K562 (cell line): ENCODE measurements around the gene TADA2A. TPM values are rescaled to one million over a fixed set of nuclear protein-coding genes. Genes with fewer than 3 reads are reported as not detected.

Experiments used
- AFF4 ChIP-seq: sonication (generic); formaldehyde crosslinking; IDR thresholded peaks from 2 replicates; pipeline ENCODE4 v1.8.0; 2023; ENCODE audit warnings: mild to moderate bottlenecking, missing genetic modification reagents
- ATF2 ChIP-seq: sonication (generic); formaldehyde crosslinking; IDR thresholded peaks from 2 replicates; pipeline ENCODE4 v1.8.1; 2022; ENCODE audit warnings: missing genetic modification reagents
- CCAR2 ChIP-seq: fragments of 200-400 bp; formaldehyde crosslinking; IDR thresholded peaks from 2 replicates; pipeline ENCODE4 v1.6.1; 2017; ENCODE audit warnings: mild to moderate bottlenecking, low read depth, low read length
- CHD4 ChIP-seq: fragments of 200-600 bp; sonication (generic); IDR thresholded peaks from 3 replicates; pipeline ENCODE4 v1.6.1; 2012; ENCODE audit warnings: low read depth, mild to moderate bottlenecking, mixed read lengths, low read length, inconsistent platforms; ENCODE audit not compliant: insufficient read depth, insufficient replicate concordance, poor library complexity, severe bottlenecking
- FOXJ3 ChIP-seq: sonication (generic); formaldehyde crosslinking; IDR thresholded peaks from 2 replicates; pipeline ENCODE4 v1.4.0; 2020; ENCODE audit warnings: mild to moderate bottlenecking, missing genetic modification reagents
- FOXP4 ChIP-seq: sonication (generic); formaldehyde crosslinking; IDR thresholded peaks from 2 replicates; pipeline ENCODE4 v1.8.0; 2022; ENCODE audit warnings: mild to moderate bottlenecking, missing genetic modification reagents, borderline replicate concordance
- GTF2E2 ChIP-seq: fragments of 200-800 bp; sonication (Bioruptor generic); IDR thresholded peaks from 2 replicates; pipeline ENCODE4 v1.6.1; 2016; ENCODE audit warnings: missing genetic modification characterization, missing compliant biosample characterization
- HEY1 ChIP-seq: fragments of 250-450 bp; sonication (Bioruptor Pico); IDR thresholded peaks from 2 replicates; pipeline ENCODE4 v1.5.0; 2020; ENCODE audit warnings: mild to moderate bottlenecking, moderate library complexity, borderline replicate concordance
- KDM2B ChIP-seq: fragments of 250-450 bp; sonication (Bioruptor Pico); IDR thresholded peaks from 2 replicates; pipeline ENCODE4 v1.8.0; 2021; ENCODE audit warnings: mild to moderate bottlenecking, moderate library complexity
- MTA1 ChIP-seq: fragments of 450-650 bp; IDR thresholded peaks from 2 replicates; pipeline ENCODE4 v1.6.1; 2017; ENCODE audit warnings: borderline replicate concordance
- MYNN ChIP-seq, 2 experiments: sonication (generic); formaldehyde crosslinking in 1 of 2; IDR thresholded peaks; 2 replicates each; pipeline versions ENCODE4 v1.5.0 to v1.6.1; 2016 to 2020; ENCODE audit warnings: antibody characterized with exemption in 1 of 2, missing genetic modification reagents in 1 of 2
- PHF8 ChIP-seq: fragments of 200-600 bp; sonication (generic); IDR thresholded peaks from 2 replicates; pipeline ENCODE4 v1.6.1; 2012; ENCODE audit warnings: mixed run types, mild to moderate bottlenecking, inconsistent platforms, low read length, moderate library complexity, borderline replicate concordance
- SNRNP70 ChIP-seq: fragments of 200-400 bp; formaldehyde crosslinking; optimal IDR thresholded peaks from 2 replicates; pipeline ENCODE3; 2017; ENCODE audit warnings: low read depth, low read length
- ZFPM2 ChIP-seq: fragments of 250-450 bp; sonication (Bioruptor Pico); IDR thresholded peaks from 2 replicates; pipeline ENCODE4 v1.5.1; 2022; ENCODE audit warnings: mild to moderate bottlenecking
- polyA plus RNA-seq, 8 experiments: library from polyadenylated mRNA; depleted of rRNA in 4 of 8; stranded (reverse) in 5 of 8; unstranded in 3 of 8; fragments of >200 nt; fragmentation: Nextera tagmentation in 2 of 8; fragmentation: Illumina TruSeq in 1 of 8; extraction: Ambion mirVana in 2 of 8; extraction: Trizol in 1 of 8; gene quantifications; 2 replicates each; pipeline versions ENCODE4 v1.2.1 to v1.2.3, GENCODE V29; 2011 to 2014; ENCODE audit warnings: inconsistent platforms in 1 of 8, missing spikeins in 1 of 8
- total RNA-seq, 7 experiments: library from RNA; depleted of rRNA in 6 of 7; stranded (reverse); fragments of >200 nt in 6 of 7; fragmentation: Illumina TruSeq in 2 of 7; extraction: Trizol in 2 of 7; gene quantifications; 2 replicates each; pipeline versions ENCODE4 v1.2.1 to v1.2.3, GENCODE V29; 2011 to 2021; ENCODE audit warnings: low replicate concordance in 1 of 7
- TF ChIP-seq, protein P1 (sequence below): fragments of 250-450 bp; sonication (Bioruptor Pico); IDR thresholded peaks from 2 replicates; pipeline ENCODE4 v1.8.0; 2021; ENCODE audit warnings: borderline replicate concordance, mild to moderate bottlenecking, moderate library complexity; ENCODE audit not compliant: poor library complexity, severe bottlenecking

TADA2A gene
- total and polyA plus RNA-seq, 9 of the 15 experiments (the other 6 are each of a cell fraction or from before 2014, with no cell fraction given): 13.8 to 37.7 (median 25.0) TPM

DNA sequence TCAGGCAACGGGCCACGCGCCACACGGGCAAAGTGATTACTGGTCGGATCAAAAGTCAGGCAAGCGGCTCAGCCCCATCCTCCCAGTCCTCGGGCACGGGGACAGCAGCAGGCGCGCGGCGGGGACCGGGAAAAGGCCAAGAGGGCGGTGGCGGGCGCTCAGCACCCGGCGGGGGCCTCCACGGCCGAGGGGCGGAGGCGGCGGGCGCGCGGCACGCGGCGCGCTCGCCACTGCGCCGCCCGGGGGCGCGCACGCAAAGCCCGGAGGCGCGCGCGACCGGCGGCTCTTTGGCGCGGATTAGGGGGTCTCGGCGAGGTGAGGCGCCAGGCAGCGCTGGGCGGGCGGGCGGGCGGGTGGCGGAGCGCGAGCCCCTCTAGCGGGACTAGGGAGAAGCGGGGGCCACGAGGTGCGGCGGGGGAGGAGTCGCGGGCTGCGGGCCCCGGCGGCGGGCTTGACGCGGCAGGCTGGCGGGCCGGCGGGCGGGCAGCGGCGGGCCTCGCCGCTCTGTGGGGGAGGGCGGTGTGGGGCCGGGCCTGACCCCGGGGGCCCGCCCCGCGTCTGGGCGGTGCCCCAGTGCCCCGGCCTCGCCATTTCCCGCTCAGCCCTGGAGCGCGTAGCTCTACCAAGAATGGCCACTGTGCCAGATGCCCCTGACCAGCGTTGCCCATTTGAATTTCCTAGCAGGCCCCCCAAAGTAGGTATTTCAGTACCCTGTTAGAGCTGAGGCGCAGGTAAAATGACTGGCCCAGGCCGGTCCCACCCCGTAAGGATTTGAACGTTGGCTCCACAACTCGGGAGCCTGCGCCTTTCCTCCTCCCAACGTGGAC lies at the start of gene TADA2A, which contains the start of gene ACACA (continued):
- TF ChIP-seq, protein P1, sequence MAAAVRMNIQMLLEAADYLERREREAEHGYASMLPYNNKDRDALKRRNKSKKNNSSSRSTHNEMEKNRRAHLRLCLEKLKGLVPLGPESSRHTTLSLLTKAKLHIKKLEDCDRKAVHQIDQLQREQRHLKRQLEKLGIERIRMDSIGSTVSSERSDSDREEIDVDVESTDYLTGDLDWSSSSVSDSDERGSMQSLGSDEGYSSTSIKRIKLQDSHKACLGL (CRISPR knock-in tag): no peak
- TF ChIP-seq MYNN (IDR thresholded peaks at IDR 0.05) (0 out of 2 replicates have a peak, but pooled peaks have one; percentile 21), MYNN (CRISPR knock-in tag; IDR thresholded peaks at IDR 0.05) (no peak), SNRNP70 (no peak), ZFPM2 (CRISPR knock-in tag) (no peak), MTA1 (no peak), CCAR2 (no peak), PHF8 (peak; percentile 80), GTF2E2 (tag) (no peak), FOXJ3 (no peak), HEY1 (CRISPR knock-in tag) (no peak), AFF4 (CRISPR knock-in tag) (no peak), FOXP4 (CRISPR knock-in tag) (no peak), CHD4 (no peak), KDM2B (no peak), ATF2 (no peak)
